GM18858 (cell line): Measurements from ENCODE around the gene PARD3.
"Not testable (repeated sequence)": the region's sequence is repeated elsewhere in the genome, so short reads cannot be mapped to it uniquely, and the experiment has no call there.

Source experiments
- ATAC-seq: cut with Tn5 transposase; IDR thresholded peaks from one replicate; pipeline ENCODE4 v1.9.1; 2021; ENCODE audit not compliant: unreplicated experiment

Gene PARD3

DNA sequence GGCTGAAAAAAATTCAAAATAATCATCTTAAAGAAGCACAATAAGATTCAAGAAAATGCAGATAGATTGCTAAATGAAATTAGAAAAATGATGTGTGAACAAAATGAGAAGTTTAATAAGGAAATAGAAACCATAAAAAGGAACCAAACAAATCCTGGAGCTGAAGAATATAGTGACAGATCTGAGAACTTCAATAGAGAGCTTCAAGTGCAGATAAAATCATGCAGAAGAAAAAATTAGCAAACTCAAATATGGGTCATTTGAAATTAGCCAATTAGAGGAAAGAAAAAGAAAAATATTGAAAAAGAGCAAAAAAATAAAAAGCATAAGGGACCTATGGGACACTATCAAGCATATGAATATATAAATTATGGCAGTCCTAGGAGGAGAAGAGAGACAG, 720.1 kb downstream of the PARD3 start:
- ATAC-seq, result no peak

DNA sequence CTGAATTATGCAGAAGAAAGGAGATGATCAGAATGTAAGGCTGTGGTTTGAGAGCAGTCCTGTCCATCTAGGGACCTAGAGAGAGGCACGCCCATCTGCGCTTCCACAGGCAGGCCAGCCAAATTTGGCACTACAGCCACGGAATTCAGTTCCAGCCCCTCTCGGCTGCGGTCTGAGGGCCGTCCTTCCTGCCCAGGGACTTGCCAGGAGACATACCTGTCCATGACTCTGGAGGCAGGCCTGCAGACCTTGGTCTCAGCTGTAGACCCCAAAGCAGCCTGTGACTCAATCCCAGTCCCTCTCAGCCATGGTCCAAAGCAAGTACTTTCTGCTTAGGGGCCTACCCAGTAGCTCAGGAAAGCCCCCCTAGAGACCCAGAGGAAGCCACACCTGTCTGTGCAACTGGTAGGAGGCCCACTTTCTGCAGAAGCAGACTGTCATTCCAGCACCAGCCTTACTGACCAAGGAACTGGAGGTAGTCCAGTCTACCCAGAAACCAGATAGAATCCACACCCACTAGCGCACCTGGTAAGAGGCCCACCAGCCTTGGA, 720.9 kb downstream of the PARD3 start:
- no peak for ATAC-seq

DNA sequence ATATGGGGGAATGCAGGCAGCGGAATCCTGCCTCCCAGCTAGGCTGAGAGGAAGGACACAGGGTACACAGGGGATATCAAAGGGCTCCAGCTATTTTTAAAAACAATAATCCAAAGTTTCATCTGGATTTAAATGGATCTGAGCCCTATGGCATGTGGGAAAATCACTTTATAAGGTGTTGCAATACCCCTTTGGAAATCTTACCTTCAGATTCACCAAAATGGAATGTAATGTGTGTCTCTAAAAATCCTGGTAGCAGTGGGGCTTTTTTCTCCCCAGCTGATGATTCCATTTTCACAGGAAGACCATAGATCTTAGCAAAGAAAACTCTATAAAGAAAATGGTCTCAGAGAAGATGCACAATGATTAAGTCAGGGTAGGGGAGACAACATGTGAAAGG, 722.2 kb downstream of the PARD3 start:
- no peak for ATAC-seq

DNA sequence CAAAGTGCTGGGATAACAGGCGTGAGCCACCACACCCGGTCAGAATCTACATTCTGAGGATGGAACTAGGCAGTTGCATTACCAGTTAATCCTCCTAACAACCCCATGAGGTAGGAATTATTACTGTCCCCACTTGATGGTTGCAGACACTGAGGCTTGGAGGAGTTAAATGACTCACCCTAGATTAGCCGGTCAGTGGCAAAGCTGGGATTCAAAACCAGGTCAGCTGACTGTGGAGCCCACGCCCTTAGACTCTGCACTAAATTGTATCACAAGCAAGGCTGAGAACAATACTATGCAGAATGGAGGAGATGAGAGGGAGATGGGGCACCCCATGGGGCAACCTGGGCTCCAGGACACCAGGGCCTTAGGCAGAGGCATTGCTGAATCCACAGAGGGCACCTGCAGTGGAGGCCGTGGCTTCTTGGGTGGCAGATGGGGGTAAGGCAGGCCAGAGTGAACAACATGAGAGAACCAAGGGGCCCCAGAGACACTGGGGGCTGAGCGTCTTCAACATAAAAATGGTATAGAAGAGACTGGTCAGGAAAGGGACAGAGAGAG, 723.4 kb downstream of the PARD3 start:
- no peak for ATAC-seq

DNA sequence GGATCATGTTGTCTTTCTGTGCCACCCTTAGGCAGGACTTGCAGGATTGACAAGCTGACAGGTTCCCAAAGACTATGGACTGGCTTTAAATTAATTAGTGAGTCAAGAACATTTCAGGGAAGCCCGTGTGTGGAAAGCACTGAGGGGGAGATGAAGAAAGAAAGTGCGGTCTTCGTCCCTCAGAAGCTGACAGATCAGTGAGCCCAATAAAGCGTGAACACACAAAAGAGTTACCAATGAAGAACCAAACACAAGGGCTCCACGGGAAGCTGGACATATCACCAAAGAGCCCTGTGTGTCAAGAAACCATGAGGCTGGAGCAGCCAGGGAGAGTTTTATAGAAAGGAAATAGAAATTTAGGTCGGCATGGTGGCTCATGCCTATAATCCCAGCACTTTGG, 725.8 kb downstream of the PARD3 start:
- no peak for ATAC-seq

DNA sequence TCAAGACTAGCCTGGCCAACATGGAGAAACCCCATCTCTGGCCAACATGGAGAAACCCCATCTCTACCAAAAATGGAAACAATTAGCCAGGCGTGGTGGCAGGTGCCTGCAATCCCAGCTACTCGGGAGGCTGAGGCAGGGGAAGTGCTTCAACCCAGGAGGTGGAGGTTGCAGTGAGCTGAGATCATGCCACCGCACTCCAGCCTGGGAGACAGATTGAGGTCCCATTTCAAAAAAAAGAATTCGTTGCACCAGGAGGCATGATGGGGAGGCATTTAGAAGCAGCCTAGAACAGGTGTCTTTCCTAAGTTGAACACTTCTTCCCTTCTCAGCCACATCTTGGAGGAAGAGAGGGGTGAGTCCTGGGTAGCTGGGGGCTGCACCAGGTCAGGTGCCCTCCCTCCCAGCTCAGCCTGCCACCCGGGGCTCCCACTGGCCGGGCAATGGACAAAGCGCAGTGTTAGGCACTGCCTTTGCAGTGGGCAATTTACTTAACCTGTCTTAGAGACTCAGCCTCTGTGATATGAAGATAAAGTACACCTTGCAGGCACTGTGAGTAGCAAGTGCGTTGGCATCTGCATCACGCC, 726.8 kb downstream of the PARD3 start:
- ATAC-seq, result no peak

DNA sequence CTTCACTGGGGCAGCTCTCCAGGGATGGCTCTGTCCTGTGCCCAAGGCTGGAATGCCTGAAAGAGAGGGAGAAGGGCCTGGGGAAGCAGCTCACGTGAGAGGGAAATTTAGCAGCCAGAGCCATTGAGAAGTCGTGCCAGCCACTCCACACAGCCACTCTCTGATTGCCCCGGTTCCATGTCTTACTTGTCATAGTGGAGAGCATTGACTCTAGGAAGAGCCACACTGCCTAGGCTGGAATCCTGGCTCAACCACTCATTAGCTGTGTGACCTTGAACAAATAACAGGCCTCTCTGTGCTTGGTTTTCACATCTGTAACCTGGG, 728.0 kb downstream of the PARD3 start:
- ATAC-seq, result no peak

DNA sequence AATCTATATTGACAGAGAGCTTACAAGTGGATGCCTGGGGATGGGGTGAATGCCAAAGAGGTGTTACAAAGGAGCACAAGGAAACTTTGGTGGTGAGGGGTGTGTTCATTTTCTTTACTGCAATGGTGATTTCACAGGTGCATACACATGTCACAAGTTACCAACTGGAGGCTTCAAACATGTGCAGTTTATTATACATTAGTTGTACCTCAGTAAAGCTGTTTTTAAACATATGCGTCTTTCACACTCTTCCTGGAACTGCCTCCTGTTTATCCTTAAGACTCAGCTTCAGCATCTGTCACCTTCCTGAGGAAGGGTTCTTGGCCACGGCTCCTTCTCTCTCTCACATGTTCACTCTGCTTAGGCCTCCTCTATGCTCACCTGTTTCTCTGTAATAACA, 731.5 kb downstream of the PARD3 start:
- no peak for ATAC-seq

DNA sequence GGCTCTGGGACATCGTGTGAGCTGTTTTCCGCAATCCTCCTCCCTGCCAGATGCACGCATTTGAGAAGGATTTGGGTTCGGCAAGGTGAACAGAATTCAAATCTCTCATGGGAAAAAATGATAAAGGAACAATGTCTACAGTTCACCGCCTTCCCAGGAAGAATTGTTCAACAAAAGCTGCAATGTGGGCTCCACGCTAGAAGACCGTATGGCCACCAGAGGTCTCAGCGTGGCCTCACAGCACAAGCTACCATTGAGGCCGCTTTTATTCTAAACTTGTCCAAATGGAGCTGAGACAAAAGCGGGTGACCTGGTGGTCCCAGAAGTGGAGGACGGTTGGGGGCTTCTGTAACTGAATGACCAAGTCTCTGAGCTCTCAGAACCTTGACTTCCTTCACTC, 733.1 kb downstream of the PARD3 start:
- no peak for ATAC-seq

DNA sequence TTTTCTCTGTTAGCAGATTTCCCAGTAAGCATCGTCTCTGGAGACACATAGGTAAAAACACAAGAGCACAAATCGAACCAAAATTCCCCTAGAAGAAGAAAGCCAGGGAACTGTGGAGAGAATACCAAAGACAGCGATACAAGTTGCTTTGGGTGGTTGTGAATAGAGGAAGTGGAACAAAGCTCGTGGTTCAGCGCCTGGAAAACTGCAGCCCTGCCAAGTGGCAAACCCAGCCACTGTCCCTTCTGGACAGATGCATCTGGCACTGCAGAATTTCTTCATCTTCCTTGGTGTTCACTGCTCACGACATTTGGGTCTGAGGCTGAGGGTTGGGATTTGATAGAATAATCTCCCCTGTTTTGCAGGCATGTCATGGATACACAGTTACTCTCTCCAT, 733.8 kb downstream of the PARD3 start:
- no peak for ATAC-seq

DNA sequence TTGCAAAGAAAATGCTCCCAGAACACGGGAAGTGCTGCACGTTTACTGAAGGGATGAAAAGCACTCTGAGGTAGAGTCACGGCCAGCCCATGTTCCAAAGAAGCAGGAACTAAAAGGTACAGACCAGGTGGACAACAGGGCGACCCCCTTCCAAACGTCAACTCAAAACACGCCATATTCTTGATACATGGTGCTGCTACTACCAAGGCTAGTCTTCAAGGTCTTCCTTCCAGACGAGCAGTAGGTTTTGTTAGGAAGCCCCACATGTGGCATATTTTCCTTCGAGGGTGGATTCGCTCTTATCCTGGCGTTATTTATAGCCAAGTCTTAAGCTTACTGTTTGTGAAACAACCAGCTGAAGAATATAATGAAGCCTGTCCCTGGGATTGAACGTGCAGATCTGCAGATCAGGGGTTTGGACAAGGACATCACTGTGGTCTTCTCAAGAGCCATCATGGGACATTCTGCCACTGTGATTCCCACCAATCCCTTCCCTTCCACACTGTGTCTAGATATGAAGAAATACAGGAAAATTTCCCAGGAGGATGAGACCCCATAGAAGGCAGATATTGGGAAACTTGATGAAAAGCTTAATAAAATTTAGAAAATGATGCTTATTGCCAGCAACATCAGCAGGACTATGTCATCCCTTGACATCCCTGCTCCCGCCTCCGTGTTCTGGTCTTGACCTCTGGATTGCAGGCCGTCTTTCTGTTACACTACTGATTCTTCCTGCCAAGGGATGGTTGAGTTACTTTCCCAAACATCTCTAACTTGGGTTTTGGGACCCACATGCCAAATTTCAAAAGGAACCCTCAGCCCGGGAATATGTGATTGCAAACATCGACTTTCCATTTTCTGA, 734.4 kb downstream of the PARD3 start:
- ATAC-seq, result no peak

DNA sequence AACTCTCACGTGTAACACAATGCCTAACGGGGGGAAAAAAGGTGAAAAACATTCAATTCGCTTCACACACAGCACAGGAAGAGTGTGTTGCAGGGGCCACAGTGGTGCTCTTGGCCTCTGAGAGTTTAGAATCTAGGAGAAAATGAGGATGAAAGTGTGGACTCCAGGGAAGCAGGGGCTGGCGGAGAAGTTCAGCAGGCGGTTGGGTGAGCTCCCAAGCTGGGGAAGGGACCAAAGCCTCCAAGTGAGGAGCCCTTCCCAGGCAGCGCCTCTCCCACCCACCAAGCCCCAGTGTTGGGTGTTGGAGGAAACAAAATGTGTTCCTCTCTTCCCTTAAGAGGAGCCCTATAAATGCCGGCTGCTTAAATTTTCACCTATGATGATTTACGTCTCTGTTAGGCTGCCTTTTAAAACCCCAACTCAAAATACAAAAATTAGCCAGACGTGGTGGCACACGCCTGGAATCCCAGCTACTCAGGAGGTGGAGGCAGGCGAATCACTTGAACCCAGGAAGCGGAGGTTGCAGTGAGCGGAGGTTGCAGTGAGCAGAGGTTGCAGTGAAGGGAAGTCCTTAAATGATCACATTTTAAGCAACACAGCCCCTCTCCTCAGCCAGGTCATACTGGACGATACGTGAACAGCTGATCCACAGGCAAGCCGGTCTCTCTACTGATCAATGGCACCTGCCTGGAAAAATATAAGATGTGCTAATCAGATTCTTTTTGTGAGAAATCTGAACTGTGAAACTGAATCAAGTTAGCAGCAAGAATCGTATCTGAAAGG, 735.2 kb downstream of the PARD3 start:
- no peak for ATAC-seq

DNA sequence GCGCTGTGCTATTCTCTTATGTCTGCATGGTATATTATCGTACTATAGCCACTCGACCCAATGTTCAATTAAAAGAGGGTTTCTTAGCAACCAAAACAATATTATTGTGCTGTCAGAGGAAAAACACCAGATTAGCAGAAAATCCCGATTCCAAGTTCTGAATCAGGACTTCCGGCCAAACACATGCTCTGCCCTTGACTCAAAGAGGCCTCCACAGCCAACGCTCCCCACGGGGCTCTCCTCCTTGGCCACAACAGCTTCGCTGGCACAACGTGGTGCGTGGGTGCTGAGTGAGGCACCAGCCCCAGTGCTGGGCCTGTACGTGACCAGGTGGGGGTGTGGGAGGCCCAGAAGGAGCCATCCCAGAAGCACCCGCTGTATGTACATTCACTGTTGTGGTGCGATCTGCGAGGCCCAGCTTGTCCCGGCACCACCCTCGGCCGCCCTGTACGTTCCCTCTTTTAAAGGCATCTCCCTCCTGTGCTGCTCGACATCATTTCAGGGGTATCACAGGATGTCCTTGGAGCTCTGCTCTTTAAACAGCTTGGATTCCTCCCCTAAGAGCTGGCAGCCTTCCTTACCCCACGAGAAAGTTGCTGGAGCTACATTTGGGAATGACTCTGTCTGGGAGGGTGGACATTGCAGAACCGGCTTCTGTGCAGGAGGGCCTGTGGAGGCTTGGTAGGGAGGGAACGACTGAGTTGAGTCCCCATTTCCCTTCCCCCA, 736.2 kb downstream of the PARD3 start:
- ATAC-seq, result no peak

DNA sequence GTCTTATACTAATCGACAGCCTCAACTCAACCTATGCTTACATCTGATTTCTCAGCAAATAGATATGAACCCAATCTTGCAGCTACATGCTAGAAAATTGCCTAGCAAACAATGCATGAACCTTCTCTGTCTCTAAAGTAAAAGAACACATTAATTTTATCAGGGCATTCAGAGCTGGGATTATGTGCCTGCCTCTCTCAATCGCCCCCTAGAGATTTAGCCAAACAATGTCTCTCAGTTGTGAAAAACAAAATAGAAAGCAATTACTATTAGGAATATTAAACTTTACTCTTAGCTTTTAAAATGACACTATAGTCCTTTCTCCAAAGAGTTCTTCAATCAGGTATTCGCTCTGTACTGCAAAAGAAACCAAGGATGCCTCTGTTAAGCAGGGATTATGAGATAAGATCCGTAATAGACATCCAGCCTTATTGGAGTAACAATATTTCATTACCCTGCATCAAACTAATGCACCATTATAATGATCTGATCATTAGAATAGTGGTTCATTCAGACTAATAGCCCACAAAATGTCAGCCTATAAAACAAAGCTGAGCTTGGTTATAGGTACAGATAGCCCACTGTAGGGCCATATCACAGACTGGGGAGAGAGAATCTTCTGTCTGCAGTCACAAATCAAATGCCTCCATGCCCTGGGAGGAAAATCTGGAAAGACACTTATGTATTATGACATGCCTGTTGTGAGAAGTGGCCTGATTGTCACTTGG, 736.9 kb downstream of the PARD3 start:
- ATAC-seq, result no peak

DNA sequence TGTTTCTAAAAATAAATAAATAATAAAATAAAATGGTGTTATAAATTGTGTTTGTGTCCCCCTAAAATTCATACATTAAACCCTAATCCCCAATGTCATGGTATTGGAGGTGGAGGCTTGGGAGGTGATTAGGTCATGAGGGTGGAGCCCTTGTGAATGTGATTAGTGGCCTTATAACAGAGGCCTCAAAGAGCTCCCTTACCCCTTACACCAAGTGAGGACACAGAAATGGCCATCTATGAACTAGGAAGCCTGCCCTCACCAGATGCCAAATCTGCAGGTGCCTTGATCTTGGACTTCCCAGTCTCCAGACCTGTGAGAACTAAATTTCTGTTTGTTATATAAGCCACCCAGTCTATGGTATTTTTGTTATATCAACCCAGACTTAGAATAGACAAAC, 738.7 kb downstream of the PARD3 start:
- ATAC-seq, result no peak

DNA sequence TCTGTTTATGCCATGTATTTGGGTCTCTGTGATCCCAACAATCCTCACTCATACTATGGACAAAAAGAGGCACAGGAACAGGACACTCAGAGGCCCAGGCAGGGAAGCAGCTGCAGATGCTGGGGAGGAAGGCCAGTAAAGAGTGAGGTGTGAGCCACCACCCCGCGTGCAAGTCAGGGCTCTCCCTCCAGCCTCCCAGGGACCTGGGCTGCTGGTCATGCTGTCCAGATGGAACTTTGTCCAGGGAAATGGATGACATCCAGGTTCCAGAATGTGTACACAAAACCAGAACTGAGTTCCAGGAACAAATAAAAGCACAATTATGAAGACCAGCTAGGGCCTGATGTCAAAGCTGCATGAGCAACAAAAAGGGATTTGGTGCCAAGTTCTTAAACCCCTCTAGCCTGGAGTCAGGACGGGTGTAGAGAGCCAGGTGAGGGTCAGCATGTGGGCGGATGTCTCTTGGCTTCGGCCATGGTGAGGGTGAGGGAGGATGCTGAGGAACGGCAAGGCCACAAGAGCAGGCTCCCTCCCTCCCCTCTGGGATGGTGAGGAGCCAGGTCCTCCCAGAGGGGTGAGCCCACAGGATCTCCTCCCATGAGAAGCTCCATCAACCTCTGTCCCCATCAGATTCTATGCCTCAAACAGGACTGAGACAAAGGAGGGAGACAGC, 739.7 kb downstream of the PARD3 start:
- no peak for ATAC-seq

DNA sequence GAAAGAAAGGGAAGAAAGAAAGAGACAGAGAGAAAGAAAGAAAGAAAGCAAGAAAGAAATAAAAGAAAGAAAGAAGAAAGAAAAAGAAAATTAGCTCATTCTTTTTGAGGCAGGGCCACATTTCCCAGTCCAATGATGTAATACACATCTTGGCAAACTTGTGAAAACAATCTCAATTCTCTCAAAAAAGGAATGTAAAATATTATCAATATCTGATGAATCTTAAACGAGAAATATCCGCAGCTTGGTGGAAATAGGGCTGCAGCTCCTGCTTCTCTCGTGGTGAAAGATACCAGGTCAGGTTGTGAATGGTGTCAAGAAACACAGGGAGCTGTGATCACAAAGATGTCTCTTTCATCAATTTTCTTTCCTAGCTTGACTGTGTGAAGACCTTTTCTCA, 741.0 kb downstream of the PARD3 start:
- ATAC-seq, result no peak

DNA sequence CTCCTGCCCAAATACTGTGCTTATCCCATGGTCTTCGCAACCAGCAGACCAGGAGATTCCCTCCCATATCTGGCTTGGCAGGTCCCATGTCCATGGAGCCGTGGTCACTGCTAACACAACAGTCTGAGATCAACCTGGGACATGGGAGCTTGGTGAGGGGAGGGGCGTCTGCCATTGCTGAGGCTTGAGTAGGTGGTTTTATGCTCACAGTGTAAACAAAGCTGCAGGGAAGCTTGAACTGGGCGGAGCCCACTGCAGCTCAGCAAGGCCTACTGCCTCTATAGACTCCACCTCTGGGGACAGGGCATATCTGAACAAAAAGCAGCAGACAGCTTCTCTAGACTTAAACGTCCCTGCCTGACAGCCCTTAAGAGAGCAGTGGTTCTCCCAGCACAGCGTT, 747.4 kb downstream of the PARD3 start:
- not testable (repeated sequence) for ATAC-seq

DNA sequence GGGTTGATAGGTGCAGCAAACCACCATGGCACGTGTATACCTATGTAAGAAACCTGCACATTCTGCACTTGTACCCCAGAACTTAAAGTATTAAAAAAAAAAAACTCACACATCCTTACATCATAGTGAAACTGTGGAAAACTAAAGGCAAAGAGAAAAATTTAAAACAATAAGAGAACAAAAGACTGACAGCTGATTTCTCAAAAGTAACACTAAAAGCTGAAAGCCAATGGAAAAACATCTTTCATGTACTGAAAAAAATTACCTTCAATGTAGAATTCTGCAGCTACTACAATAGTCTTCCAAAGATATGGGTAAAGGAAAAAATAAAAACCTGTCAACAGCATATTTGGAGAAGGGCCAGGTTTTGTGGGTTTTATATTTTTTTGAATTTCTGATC, 751.5 kb downstream of the PARD3 start:
- ATAC-seq, result no peak

DNA sequence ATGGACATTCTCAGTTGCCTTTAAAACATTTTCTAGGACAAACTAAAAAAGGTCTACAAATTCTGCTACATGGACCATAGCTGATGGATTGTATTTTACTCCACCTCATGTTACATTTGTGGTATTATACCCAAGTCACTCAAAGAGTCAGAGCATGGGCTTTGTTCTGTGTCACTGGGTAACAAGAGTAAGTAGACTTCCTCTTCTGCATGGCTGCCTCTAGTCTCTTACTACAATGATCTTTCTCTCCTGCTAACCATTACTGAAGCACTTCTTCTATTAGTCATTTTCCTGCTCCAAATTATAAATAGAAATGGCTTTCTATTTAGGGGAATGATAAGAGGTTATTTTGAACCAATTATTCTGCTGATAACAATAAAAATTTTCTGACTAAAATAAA, 753.3 kb downstream of the PARD3 start:
- ATAC-seq, result no peak
